GM12872 (cell line): ENCODE results near the gene RMI2.
A peak's percentile ranks its signal among the peaks of the same experiment; 100 is the strongest.

Experiments used
- TF ChIP-seq, protein P1 (sequence below): IDR thresholded peaks from 3 replicates; pipeline ENCODE4 v1.5.1; 2011; ENCODE audit warnings: low read depth, mild to moderate bottlenecking, low read length, moderate library complexity; ENCODE audit not compliant: insufficient read depth

RMI2 gene

GRCh38 chr16:11348737-11349598 lies 3.7 kb downstream of the RMI2 start:
- TF ChIP-seq, protein P1, sequence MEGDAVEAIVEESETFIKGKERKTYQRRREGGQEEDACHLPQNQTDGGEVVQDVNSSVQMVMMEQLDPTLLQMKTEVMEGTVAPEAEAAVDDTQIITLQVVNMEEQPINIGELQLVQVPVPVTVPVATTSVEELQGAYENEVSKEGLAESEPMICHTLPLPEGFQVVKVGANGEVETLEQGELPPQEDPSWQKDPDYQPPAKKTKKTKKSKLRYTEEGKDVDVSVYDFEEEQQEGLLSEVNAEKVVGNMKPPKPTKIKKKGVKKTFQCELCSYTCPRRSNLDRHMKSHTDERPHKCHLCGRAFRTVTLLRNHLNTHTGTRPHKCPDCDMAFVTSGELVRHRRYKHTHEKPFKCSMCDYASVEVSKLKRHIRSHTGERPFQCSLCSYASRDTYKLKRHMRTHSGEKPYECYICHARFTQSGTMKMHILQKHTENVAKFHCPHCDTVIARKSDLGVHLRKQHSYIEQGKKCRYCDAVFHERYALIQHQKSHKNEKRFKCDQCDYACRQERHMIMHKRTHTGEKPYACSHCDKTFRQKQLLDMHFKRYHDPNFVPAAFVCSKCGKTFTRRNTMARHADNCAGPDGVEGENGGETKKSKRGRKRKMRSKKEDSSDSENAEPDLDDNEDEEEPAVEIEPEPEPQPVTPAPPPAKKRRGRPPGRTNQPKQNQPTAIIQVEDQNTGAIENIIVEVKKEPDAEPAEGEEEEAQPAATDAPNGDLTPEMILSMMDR = no peak

DNA sequence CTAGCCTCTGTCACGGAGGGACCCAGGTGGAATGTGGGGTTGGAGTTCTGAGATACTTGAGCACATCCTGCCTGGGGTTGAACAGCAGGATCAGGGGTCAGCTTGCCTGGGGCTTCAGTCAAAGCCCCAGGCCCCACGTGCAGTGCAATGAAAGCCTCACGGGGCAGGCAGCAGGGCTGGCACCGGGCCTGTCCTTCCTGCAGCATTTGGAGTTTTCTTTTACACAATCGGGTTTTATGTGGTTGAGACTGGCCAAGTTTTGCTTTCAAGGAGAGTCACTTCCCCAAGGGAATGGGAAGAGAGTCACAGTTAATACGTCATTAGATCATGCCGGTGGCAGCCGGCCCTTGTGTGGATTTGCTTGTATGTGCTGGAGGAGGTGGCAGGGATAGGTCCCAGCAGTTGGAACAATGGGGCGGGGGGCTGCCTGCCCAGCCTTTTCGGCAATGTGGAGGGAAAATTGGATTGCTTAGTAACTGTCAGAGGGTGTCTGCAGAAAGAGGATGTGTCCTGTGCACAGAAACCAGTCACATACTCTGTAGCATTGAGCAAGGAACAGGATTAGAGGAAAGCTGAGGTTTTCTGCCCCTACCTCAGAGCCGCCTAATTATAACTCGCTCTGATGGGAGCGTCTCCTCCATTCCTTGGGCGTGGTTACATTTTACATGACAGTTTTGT lies 4.5 kb downstream of the RMI2 start:
- TF ChIP-seq, protein P1 = no peak

- TF ChIP-seq, protein P1 = no peak
These were observed 5.3 kb downstream of the RMI2 start for GRCh38 chr16:11350519-11350918.

GRCh38 chr16:11350921-11351335 lies 5.7 kb downstream of the RMI2 start:
- TF ChIP-seq, protein P1 = no peak

- TF ChIP-seq, protein P1 = no peak
These were observed 7.9 kb downstream of the RMI2 start for GRCh38 chr16:11353158-11353557.

- TF ChIP-seq, protein P1 = no peak
These were observed 9.1 kb downstream of the RMI2 start for GRCh38 chr16:11354407-11354732.

- TF ChIP-seq, protein P1 = 0 out of 3 replicates have a peak, but pooled peaks have one; percentile 18
These were observed 9.7 kb downstream of the RMI2 start for GRCh38 chr16:11354733-11355574.
